Trophoblast cell (in vitro differentiated cells and primary cell): ENCODE measurements around the gene PRTFDC1.

Experiments
- DNase-seq, 2 donors: peaks; one replicate each; pipeline ENCODE4 v3.0.0-alpha.2; 2016
- H2AFZ ChIP-seq: 2 replicates; pipeline ENCODE4 v1.6.1; 2013; ENCODE audit warnings: low read length, moderate library complexity, mild to moderate bottlenecking; ENCODE audit not compliant: insufficient read depth, poor library complexity
- H2AK5ac ChIP-seq: 2 replicates; pipeline ENCODE4 v1.6.1; 2013; ENCODE audit warnings: mild to moderate bottlenecking, low read length
- H2BK120ac ChIP-seq: 2 replicates; pipeline ENCODE4 v1.6.1; 2013; ENCODE audit warnings: low read length, mild to moderate bottlenecking, moderate library complexity; ENCODE audit not compliant: insufficient read depth, poor library complexity
- H2BK12ac ChIP-seq: 2 replicates; pipeline ENCODE4 v1.6.1; 2013; ENCODE audit warnings: mild to moderate bottlenecking, low read length, moderate library complexity
- H2BK5ac ChIP-seq: 2 replicates; pipeline ENCODE4 v1.6.1; 2013; ENCODE audit warnings: low read length, low read depth, moderate library complexity, mild to moderate bottlenecking; ENCODE audit not compliant: poor library complexity
- H3K14ac ChIP-seq: 2 replicates; pipeline ENCODE4 v1.6.1; 2013; ENCODE audit warnings: mild to moderate bottlenecking, low read length
- H3K18ac ChIP-seq: 2 replicates; pipeline ENCODE4 v1.6.1; 2013; ENCODE audit warnings: mild to moderate bottlenecking, low read length
- H3K23ac ChIP-seq: 2 replicates; pipeline ENCODE4 v1.6.1; 2013; ENCODE audit warnings: low read length
- H3K27ac ChIP-seq: 2 replicates; pipeline ENCODE4 v1.5.1; 2013; ENCODE audit warnings: low read depth, mild to moderate bottlenecking, inconsistent platforms, low read length, moderate library complexity
- H3K27me3 ChIP-seq: 2 replicates; pipeline ENCODE4 v1.6.1; 2013; ENCODE audit warnings: inconsistent platforms, mild to moderate bottlenecking, low read length, moderate library complexity; ENCODE audit not compliant: insufficient read depth
- H3K36me3 ChIP-seq, 2 experiments: 1 replicate in 1 of 2; 2 replicates in 1 of 2; pipeline ENCODE4 v1.6.1; 2013; ENCODE audit warnings: low read length in 2 of 2, mild to moderate bottlenecking in 2 of 2, moderate library complexity in 1 of 2; ENCODE audit not compliant: insufficient read depth in 2 of 2, control insufficient read depth in 1 of 2
- H3K4ac ChIP-seq: 2 replicates; pipeline ENCODE4 v1.6.1; 2013; ENCODE audit warnings: low read depth, mild to moderate bottlenecking, low read length, moderate library complexity
- H3K4me1 ChIP-seq, 2 experiments: 1 replicate in 1 of 2; 2 replicates in 1 of 2; pipeline ENCODE4 v1.6.1; 2013; ENCODE audit warnings: low read length in 2 of 2, mild to moderate bottlenecking in 2 of 2, moderate library complexity in 1 of 2; ENCODE audit not compliant: insufficient read depth in 2 of 2, control insufficient read depth in 1 of 2
- H3K4me2 ChIP-seq: 2 replicates; pipeline ENCODE4 v1.6.1; 2013; ENCODE audit warnings: inconsistent platforms, mild to moderate bottlenecking, low read length, moderate library complexity
- H3K4me3 ChIP-seq: 2 replicates; pipeline ENCODE4 v1.5.1; 2013; ENCODE audit warnings: mild to moderate bottlenecking, low read depth, low read length, inconsistent platforms
- H3K79me1 ChIP-seq: one replicate; pipeline ENCODE4 v1.6.1; 2013; ENCODE audit warnings: low read length
- H3K79me2 ChIP-seq: 2 replicates; pipeline ENCODE4 v1.6.1; 2013; ENCODE audit warnings: low read length, mild to moderate bottlenecking; ENCODE audit not compliant: control insufficient read depth, insufficient read depth, poor library complexity
- H3K9ac ChIP-seq: 2 replicates; pipeline ENCODE4 v1.6.1; 2013; ENCODE audit warnings: mild to moderate bottlenecking, low read length
- H3K9me3 ChIP-seq: 2 replicates; pipeline ENCODE4 v1.6.1; 2013; ENCODE audit warnings: low read depth, mild to moderate bottlenecking, control low read depth, inconsistent platforms, low read length; ENCODE audit not compliant: insufficient read depth
- H4K12ac ChIP-seq: 2 replicates; pipeline ENCODE4 v1.6.1; 2013; ENCODE audit warnings: low read depth, mild to moderate bottlenecking, low read length, moderate library complexity
- H4K8ac ChIP-seq: 2 replicates; pipeline ENCODE4 v1.6.1; 2013; ENCODE audit warnings: low read depth, mild to moderate bottlenecking, low read length, moderate library complexity
- H4K91ac ChIP-seq: one replicate; pipeline ENCODE4 v1.6.1; 2013; ENCODE audit warnings: low read depth, mild to moderate bottlenecking, low read length, moderate library complexity
- WGBS: extraction: QIAGEN DNeasy Blood & Tissue Kit; methylation state at CpG from one replicate; pipeline ENCODE4 v1.1.7; 2013; ENCODE audit warnings: missing lambda C conversion rate; ENCODE audit not compliant: insufficient read length, insufficient coverage; ENCODE audit errors: extremely low coverage; 5-methylcytosine and 5-hydroxymethylcytosine counted together

Gene PRTFDC1

GRCh38 chr10:24847112-24848070, 105.0 kb downstream of the PRTFDC1 start:
- 100% methylated on average over 1 of the region's 13 CpGs for WGBS

GRCh38 chr10:24844742-24845141, 107.7 kb downstream of the PRTFDC1 start:
- no peak overlapping the region for H4K91ac ChIP-seq
- no peak overlapping the region for H2AK5ac ChIP-seq
- H3K23ac ChIP-seq, result no peak overlapping the region
- no peaks in the 10 kb centered on the region for H3K79me1 ChIP-seq
- peaks cover 3 to 4% of the 10 kb centered on the region in 2 experiments for H3K4me1 ChIP-seq
- H4K8ac ChIP-seq, result no peak overlapping the region
- no peak overlapping the region for H4K12ac ChIP-seq
- H3K79me2 ChIP-seq, result no peaks in the 10 kb centered on the region
- no peaks in the 10 kb centered on the region for H3K27me3 ChIP-seq
- no peak overlapping the region for H2BK12ac ChIP-seq
- no CpG with 5 or more reads among the region's 2 CpGs for WGBS
- H3K4me2 ChIP-seq, result no peak overlapping the region
- no peak overlapping the region for H2BK5ac ChIP-seq
- no peak overlapping the region for H3K14ac ChIP-seq
- H3K27ac ChIP-seq, result no peak overlapping the region
- no peak overlapping the region for H3K4me3 ChIP-seq
- no peak overlapping the region for H2AFZ ChIP-seq
- H2BK120ac ChIP-seq, result no peak overlapping the region
- no peak overlapping the region for H3K18ac ChIP-seq
- no peaks in the 10 kb centered on the region for H3K36me3 ChIP-seq
- H3K9ac ChIP-seq, result no peak overlapping the region
- DNase-seq, result no peak
- no peak overlapping the region for H3K4ac ChIP-seq
- no peaks in the 10 kb centered on the region for H3K9me3 ChIP-seq

More at GRCh38 chr10:24847112-24848070, 105.0 kb downstream of the PRTFDC1 start:
- H3K9ac ChIP-seq, result no peak overlapping the region
- H3K4me3 ChIP-seq, result no peak overlapping the region
- H3K23ac ChIP-seq, result no peak overlapping the region
- H3K27ac ChIP-seq, result no peak overlapping the region
- no peak overlapping the region for H2AFZ ChIP-seq
- no peak overlapping the region for H2BK120ac ChIP-seq
- H4K12ac ChIP-seq, result no peak overlapping the region
- no peak overlapping the region for H2AK5ac ChIP-seq
- H4K91ac ChIP-seq, result no peak overlapping the region
- no peak overlapping the region for H4K8ac ChIP-seq
- no peak overlapping the region for H2BK12ac ChIP-seq
- no peak overlapping the region for H3K4ac ChIP-seq
- no peaks in the 10 kb centered on the region for H3K79me1 ChIP-seq
- no peak overlapping the region for H3K4me2 ChIP-seq
- H3K36me3 ChIP-seq, result no peaks in the 10 kb centered on the region
- no peaks in the 10 kb centered on the region for H3K27me3 ChIP-seq
- no peak overlapping the region for H3K14ac ChIP-seq
- peaks cover 3 to 4% of the 10 kb centered on the region in 2 experiments for H3K4me1 ChIP-seq
- H2BK5ac ChIP-seq, result no peak overlapping the region
- no peaks in the 10 kb centered on the region for H3K79me2 ChIP-seq
- no peak overlapping the region for H3K18ac ChIP-seq
- H3K9me3 ChIP-seq, result no peaks in the 10 kb centered on the region
- no peak for DNase-seq

GRCh38 chr10:24843256-24843655, 109.2 kb downstream of the PRTFDC1 start:
- H3K4me1 ChIP-seq, result peaks cover 3 to 4% of the 10 kb centered on the region in 2 experiments
- no peaks in the 10 kb centered on the region for H3K9me3 ChIP-seq
- no peak overlapping the region for H2BK12ac ChIP-seq
- no peak overlapping the region for H2BK5ac ChIP-seq
- H4K91ac ChIP-seq, result no peak overlapping the region
- H3K9ac ChIP-seq, result no peak overlapping the region
- no peak overlapping the region for H3K27ac ChIP-seq
- H4K12ac ChIP-seq, result no peak overlapping the region
- no peak overlapping the region for H4K8ac ChIP-seq
- no peak overlapping the region for H2AFZ ChIP-seq
- no peaks in the 10 kb centered on the region for H3K36me3 ChIP-seq
- H3K4me2 ChIP-seq, result no peak overlapping the region
- H3K79me2 ChIP-seq, result no peaks in the 10 kb centered on the region
- no peaks in the 10 kb centered on the region for H3K27me3 ChIP-seq
- no peak overlapping the region for H2BK120ac ChIP-seq
- H3K23ac ChIP-seq, result no peak overlapping the region
- no CpG with 5 or more reads among the region's 2 CpGs for WGBS
- H3K14ac ChIP-seq, result no peak overlapping the region
- H3K79me1 ChIP-seq, result no peaks in the 10 kb centered on the region
- no peak overlapping the region for H3K4me3 ChIP-seq
- no peak overlapping the region for H3K18ac ChIP-seq
- no peak overlapping the region for H3K4ac ChIP-seq
- DNase-seq, result peak; percentile 60 to 88
- no peak overlapping the region for H2AK5ac ChIP-seq

GRCh38 chr10:24842856-24843255, 109.5 kb downstream of the PRTFDC1 start:
- Histone ChIP-seq H4K91ac (no peak overlapping the region), H3K18ac (no peak overlapping the region), H3K4me2 (no peak overlapping the region), H2BK12ac (no peak overlapping the region), H3K27ac (no peak overlapping the region), H3K14ac (no peak overlapping the region), H4K8ac (no peak overlapping the region), H4K12ac (no peak overlapping the region), H3K9ac (no peak overlapping the region), H3K79me1 (no peaks in the 10 kb centered on the region), H2AK5ac (no peak overlapping the region), H3K79me2 (no peaks in the 10 kb centered on the region), H3K4me1 (peaks cover 3 to 4% of the 10 kb centered on the region in 2 experiments), H2BK5ac (no peak overlapping the region), H3K9me3 (peaks cover 2% of the 10 kb centered on the region), H3K4me3 (no peak overlapping the region), H2AFZ (no peak overlapping the region), H2BK120ac (no peak overlapping the region), H3K27me3 (no peaks in the 10 kb centered on the region), H3K36me3 (no peaks in the 10 kb centered on the region), H3K4ac (no peak overlapping the region), H3K23ac (no peak overlapping the region)
- WGBS, result no CpG with 5 or more reads among the region's 2 CpGs
- DNase-seq, result peak; percentile 61 to 74
